ENCODE measurements around the gene EVC2. TPM values are rescaled to one million over a fixed set of nuclear protein-coding genes. Genes with fewer than 3 reads are reported as not detected.

The EVC2 gene
- total RNA-seq, 6 experiments from 2014 or later = 0.24 to 0.93 (median 0.53) TPM

DNA sequence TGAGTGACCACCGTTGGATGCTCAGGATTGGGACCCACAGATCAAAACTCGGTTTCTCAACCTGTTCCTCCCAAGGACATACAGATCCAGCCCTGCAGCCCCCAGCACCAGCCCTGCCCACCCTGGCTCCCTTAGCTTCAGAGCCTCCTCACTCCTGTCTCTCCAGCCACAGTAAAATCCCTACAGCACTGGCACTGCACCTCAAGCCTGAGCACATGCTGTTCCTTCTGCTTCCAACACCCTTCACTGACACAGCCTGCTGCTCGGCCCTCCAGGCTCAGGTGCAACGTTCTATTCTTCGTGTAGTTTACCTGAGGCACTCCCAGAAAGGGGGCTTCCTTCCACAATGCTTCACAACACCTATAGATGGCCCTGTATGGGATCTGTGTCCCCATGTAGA is 163.6 kb downstream of the EVC2 start:
- WGBS (ENCODE audit: insufficient coverage, low coverage, low lambda C conversion rate, missing lambda C conversion rate) = 67% methylated on average over 4 of the region's 5 CpGs
- intact Hi-C loops (cut with DNase I) = no loop called here
- no peaks in the 10 kb centered on the region for H3K9me3 ChIP-seq

DNA sequence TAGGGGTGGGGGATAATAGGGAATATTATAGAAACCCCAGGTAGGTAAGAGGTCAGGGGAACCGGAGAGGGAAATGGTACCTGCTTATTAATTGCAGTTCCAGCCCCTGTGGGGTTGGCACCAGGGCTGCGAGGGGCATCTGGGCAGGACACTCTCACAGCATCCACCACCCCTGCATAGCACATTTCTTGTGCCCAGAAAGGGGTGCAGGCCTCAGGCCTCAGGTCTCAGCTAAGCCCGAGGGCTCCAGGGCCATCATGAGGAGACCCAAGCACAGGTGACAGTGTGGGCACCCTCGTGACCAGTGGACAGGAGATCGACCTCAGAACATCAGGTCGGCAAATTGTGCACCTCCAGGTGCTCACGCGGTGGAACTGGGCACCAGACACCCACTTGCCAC is 164.7 kb downstream of the EVC2 start:
- no peak overlapping the region for H3K27ac ChIP-seq
- no peak overlapping the region for H3K4me3 ChIP-seq
- no peaks in the 10 kb centered on the region for H3K27me3 ChIP-seq
- ATAC-seq (no peak), DNase-seq (no peak)
- 64% methylated on average over 5 of the region's 8 CpGs for WGBS (ENCODE audit: insufficient coverage, low coverage, low lambda C conversion rate, missing lambda C conversion rate)
- no peaks in the 10 kb centered on the region for H3K4me1 ChIP-seq
- intact Hi-C loops (cut with DNase I) = no loop called here
- TF ChIP-seq, protein P1, sequence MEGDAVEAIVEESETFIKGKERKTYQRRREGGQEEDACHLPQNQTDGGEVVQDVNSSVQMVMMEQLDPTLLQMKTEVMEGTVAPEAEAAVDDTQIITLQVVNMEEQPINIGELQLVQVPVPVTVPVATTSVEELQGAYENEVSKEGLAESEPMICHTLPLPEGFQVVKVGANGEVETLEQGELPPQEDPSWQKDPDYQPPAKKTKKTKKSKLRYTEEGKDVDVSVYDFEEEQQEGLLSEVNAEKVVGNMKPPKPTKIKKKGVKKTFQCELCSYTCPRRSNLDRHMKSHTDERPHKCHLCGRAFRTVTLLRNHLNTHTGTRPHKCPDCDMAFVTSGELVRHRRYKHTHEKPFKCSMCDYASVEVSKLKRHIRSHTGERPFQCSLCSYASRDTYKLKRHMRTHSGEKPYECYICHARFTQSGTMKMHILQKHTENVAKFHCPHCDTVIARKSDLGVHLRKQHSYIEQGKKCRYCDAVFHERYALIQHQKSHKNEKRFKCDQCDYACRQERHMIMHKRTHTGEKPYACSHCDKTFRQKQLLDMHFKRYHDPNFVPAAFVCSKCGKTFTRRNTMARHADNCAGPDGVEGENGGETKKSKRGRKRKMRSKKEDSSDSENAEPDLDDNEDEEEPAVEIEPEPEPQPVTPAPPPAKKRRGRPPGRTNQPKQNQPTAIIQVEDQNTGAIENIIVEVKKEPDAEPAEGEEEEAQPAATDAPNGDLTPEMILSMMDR (IDR thresholded peaks at IDR 0.05) = no peak
- no peaks in the 10 kb centered on the region for H3K9me3 ChIP-seq
- no peaks in the 10 kb centered on the region for H3K36me3 ChIP-seq

More for the DNA sequence above, 163.6 kb downstream of the EVC2 start:
- TF ChIP-seq, protein P1 (IDR thresholded peaks at IDR 0.05) = no peak
- TF ChIP-seq POLR2A (IDR thresholded peaks at IDR 0.05) = no peak
- ATAC-seq (no peak), DNase-seq (no peak)
- Histone ChIP-seq H3K27ac (no peak overlapping the region), H3K4me1 (no peaks in the 10 kb centered on the region), H3K4me3 (no peak overlapping the region), H3K27me3 (no peaks in the 10 kb centered on the region), H3K36me3 (no peaks in the 10 kb centered on the region)

- intact Hi-C loops (cut with DNase I) = no loop called here
- no peaks in the 10 kb centered on the region for H3K9me3 ChIP-seq
- ATAC-seq (no peak), DNase-seq (no peak)
- no peaks in the 10 kb centered on the region for H3K27me3 ChIP-seq
- TF ChIP-seq POLR2A (IDR thresholded peaks at IDR 0.05) = no peak
- TF ChIP-seq, protein P1 (IDR thresholded peaks at IDR 0.05) = no peak
- H3K36me3 ChIP-seq = no peaks in the 10 kb centered on the region
- H3K4me3 ChIP-seq = no peak overlapping the region
- 60% methylated on average over 10 of the region's 10 CpGs for WGBS (ENCODE audit: insufficient coverage, low coverage, low lambda C conversion rate, missing lambda C conversion rate)
- no peaks in the 10 kb centered on the region for H3K4me1 ChIP-seq
- no peak overlapping the region for H3K27ac ChIP-seq
Measured at GRCh38 chr4:5541169-5541568, 167.2 kb downstream of the EVC2 start.

DNA sequence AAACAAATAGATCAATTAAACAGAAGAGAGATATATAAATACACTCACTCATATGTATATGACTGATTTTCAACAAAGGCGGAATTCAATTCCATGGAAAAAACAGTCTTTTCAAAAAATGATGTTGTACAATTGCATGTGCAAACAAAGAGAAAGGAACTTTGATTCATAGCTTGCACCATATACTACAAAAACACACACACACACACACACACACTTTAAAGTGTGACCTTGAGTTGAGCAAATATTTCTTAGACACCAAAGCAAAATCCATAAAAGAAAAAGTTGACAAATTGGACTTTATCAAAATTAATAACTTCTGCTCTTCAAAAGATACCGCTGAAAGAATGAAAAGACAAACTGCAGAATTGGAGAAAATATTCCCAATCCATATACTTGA is 168.8 kb downstream of the EVC2 start:
- DNase-seq (no peak), ATAC-seq (no peak)
- Histone ChIP-seq H3K4me3 (no peak overlapping the region), H3K4me1 (no peaks in the 10 kb centered on the region), H3K27me3 (no peaks in the 10 kb centered on the region), H3K27ac (no peak overlapping the region), H3K9me3 (no peaks in the 10 kb centered on the region), H3K36me3 (no peaks in the 10 kb centered on the region)
- 53% methylated on average over 2 of the region's 2 CpGs for WGBS (ENCODE audit: insufficient coverage, low coverage, low lambda C conversion rate, missing lambda C conversion rate)
- intact Hi-C loops (cut with DNase I) = no loop called here
- no peak for TF ChIP-seq POLR2A (IDR thresholded peaks at IDR 0.05)
- TF ChIP-seq, protein P1 (IDR thresholded peaks at IDR 0.05) = no peak

DNA sequence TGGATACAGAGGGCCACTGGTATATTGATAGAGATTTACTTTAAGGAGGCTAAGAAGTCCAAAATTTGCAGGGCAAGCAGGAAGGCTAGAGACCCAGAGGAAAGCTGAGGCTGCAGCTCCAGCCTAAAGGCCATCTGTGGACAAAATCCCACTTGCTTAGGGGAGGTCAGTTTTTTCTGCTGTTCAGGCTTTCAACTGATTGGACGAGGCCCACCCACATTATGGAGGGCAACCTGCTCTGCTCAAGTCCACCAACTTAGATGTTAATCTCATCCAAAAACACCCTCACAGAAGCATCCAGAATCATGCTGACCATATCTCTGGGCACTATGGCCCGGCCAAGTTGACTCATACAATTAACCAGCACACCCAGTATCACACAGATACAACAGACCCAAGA is 176.3 kb downstream of the EVC2 start:
- Histone ChIP-seq H3K4me3 (no peak overlapping the region), H3K27me3 (no peaks in the 10 kb centered on the region), H3K9me3 (no peaks in the 10 kb centered on the region), H3K4me1 (no peaks in the 10 kb centered on the region), H3K27ac (no peak overlapping the region), H3K36me3 (no peaks in the 10 kb centered on the region)
- ATAC-seq (no peak), DNase-seq (no peak)
- intact Hi-C loops (cut with DNase I) = no loop called here
- WGBS (ENCODE audit: insufficient coverage, low coverage, low lambda C conversion rate, missing lambda C conversion rate) = no CpG with 5 or more reads among the region's 2 CpGs
- TF ChIP-seq, protein P1 (IDR thresholded peaks at IDR 0.05) = no peak
- TF ChIP-seq POLR2A (IDR thresholded peaks at IDR 0.05) = no peak
